A549 (cell line): ENCODE data around the gene MTSS2.

Source experiments
- BCL3 ChIP-seq: fragments of >200 bp; sonication (Bioruptor Twin); formaldehyde crosslinking; IDR thresholded peaks from 3 replicates; pipeline ENCODE4 v1.6.1; 2016
- CTCF ChIP-seq: fragments of >200 bp; sonication (Bioruptor Twin); formaldehyde crosslinking; IDR thresholded peaks from 3 replicates; pipeline ENCODE4 v1.5.1; 2016
- FOSL2 ChIP-seq, 2 experiments: fragments of 450-650 bp in 1 of 2; fragments of >200 bp in 1 of 2; sonication (Bioruptor Twin) in 1 of 2; formaldehyde crosslinking; IDR thresholded peaks; 2 replicates each; pipeline versions ENCODE4 v1.5.0 to v1.6.1; 2016 to 2020; ENCODE audit warnings: mild to moderate bottlenecking in 1 of 2, moderate library complexity in 1 of 2
- TF ChIP-seq, protein P1 (sequence below): IDR thresholded peaks from 2 replicates; pipeline ENCODE4 v1.6.1; 2012

- TF ChIP-seq CTCF (no peak), BCL3 (no peak), FOSL2 (IDR thresholded peaks at IDR 0.05) (no peak), FOSL2 (CRISPR knock-in tag; IDR thresholded peaks at IDR 0.05) (no peak)
- TF ChIP-seq, protein P1, sequence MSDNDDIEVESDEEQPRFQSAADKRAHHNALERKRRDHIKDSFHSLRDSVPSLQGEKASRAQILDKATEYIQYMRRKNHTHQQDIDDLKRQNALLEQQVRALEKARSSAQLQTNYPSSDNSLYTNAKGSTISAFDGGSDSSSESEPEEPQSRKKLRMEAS: no peak
These were observed 1.9 kb upstream of the MTSS2 start for GRCh38 chr16:70687671-70688245.
